NB4 (cell line): ENCODE data around the gene TRIM71.

Source experiments
- POLR2A ChIP-seq: IDR thresholded peaks from 2 replicates; pipeline ENCODE4 v1.6.1; 2011; ENCODE audit warnings: mild to moderate bottlenecking; ENCODE audit not compliant: insufficient read length; ENCODE audit errors: extremely low read depth
- TF ChIP-seq, protein P1 (sequence below): IDR thresholded peaks from one replicate; pipeline ENCODE4 v1.5.1; 2012; ENCODE audit warnings: low read depth, low read length

DNA sequence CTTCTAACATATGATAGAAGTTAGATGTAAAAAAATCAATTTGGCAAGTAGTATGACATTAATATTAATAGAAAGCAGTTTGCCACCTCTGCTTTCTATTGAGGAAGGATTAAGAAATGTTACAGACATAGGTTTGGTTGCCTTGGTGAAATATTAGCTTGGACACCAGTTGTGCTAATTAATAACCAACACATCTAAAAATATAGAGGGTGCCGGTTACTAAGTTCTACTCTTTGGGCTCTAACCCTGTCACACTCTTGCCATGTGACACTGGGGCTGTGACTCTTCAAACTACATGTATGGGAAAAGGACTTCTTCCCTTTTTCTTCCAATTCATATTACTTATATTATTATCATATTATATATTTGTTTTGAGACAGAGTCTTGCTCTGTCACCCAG, 64.4 kb downstream of the TRIM71 start:
- TF ChIP-seq, protein P1, sequence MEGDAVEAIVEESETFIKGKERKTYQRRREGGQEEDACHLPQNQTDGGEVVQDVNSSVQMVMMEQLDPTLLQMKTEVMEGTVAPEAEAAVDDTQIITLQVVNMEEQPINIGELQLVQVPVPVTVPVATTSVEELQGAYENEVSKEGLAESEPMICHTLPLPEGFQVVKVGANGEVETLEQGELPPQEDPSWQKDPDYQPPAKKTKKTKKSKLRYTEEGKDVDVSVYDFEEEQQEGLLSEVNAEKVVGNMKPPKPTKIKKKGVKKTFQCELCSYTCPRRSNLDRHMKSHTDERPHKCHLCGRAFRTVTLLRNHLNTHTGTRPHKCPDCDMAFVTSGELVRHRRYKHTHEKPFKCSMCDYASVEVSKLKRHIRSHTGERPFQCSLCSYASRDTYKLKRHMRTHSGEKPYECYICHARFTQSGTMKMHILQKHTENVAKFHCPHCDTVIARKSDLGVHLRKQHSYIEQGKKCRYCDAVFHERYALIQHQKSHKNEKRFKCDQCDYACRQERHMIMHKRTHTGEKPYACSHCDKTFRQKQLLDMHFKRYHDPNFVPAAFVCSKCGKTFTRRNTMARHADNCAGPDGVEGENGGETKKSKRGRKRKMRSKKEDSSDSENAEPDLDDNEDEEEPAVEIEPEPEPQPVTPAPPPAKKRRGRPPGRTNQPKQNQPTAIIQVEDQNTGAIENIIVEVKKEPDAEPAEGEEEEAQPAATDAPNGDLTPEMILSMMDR, result no peak
- no peak for TF ChIP-seq POLR2A
